Inflammatory macrophage treated with lipopolysaccharide for 1 hour (primary cell): ENCODE results near the gene CACNA1H.

Experiments used
- DNase-seq, 2 donors: peaks; one replicate each; pipeline ENCODE4 v3.0.0-alpha.2; 2020 to 2022

The CACNA1H gene

DNA sequence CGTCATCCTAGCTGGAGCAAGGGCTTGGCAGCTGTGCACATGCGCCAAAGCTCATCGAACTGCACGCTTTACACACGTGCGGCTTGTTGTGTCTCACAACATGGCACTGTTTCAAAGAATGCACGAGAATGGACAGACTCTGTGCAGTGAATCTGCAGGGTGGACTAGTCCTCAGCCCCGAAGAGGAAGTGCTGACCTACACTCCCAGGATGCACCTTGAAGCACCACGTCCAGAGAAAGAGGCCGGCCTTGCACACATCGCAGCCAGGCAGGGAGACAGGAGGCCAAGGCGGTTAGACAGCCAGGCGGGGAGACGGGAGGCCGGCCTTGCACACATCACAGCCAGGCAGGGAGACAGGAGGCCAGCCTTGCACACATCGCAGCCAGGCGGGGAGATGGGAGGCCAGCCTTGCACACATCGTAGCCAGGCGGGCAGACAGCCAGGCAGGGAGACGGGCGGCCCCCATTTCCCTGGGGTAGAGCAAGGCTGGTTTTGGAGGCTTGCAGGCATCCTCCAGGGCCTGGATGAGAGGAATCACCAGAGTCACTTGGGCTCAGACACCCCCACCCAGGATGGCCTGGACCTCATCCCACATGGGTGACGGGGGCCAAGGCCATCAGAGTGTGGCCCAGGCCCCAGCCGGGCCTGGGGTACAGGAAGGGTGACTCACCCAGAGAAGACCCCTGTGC lies 9.0 kb upstream of the CACNA1H start:
- no peak for DNase-seq

- no peak for DNase-seq
These were observed 8.2 kb upstream of the CACNA1H start for GRCh38 chr16:1144476-1145382.

GRCh38 chr16:1145383-1146100 lies 7.4 kb upstream of the CACNA1H start:
- no peak for DNase-seq

GRCh38 chr16:1146409-1146808 lies 6.5 kb upstream of the CACNA1H start:
- no peak for DNase-seq

DNA sequence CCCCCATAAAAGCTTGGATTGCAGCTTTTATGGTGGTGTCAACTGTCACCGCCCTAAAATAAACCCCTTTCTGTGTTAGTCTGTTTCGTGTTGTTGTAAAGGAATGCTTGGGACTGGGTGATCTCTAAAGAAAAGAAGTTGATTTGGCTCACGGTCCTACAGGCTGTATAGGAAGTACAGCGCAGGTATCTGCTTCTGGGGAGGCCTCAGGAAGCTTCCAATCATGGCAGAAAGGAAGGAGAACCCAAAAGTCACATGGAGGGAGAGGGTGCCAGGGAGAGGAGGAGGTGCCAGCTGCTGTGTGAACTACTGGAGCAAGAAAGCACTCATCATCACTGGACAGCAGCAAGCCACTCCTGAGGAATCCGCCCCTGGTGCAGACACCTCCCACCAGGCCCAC lies 5.9 kb upstream of the CACNA1H start:
- no peak for DNase-seq

- no peak for DNase-seq
These were observed 3.7 kb upstream of the CACNA1H start for GRCh38 chr16:1149101-1149636.

DNA sequence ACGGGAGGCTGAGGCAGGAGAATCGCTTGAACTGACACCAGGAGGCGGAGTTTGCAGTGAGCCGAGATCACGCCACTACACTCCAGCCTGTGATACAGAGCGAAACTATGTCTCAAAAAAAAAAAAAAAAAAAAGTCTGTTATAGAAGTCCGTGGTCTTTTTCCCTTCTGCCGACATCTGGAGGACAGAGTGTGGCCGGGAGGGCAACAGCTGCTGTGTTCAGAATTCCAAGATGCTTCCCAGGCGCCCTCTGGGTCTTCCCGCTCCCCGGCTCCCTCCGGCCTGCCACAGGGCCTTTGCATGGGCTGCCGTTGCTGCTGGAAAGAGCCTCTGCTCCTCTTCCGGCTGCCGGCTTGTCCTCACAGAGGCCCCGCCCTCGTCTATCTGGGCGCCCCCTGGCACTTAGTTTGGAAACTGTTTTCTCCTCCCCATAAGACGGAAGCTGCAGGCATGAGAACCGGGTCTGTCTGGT lies 2.4 kb upstream of the CACNA1H start:
- no peak for DNase-seq

DNA sequence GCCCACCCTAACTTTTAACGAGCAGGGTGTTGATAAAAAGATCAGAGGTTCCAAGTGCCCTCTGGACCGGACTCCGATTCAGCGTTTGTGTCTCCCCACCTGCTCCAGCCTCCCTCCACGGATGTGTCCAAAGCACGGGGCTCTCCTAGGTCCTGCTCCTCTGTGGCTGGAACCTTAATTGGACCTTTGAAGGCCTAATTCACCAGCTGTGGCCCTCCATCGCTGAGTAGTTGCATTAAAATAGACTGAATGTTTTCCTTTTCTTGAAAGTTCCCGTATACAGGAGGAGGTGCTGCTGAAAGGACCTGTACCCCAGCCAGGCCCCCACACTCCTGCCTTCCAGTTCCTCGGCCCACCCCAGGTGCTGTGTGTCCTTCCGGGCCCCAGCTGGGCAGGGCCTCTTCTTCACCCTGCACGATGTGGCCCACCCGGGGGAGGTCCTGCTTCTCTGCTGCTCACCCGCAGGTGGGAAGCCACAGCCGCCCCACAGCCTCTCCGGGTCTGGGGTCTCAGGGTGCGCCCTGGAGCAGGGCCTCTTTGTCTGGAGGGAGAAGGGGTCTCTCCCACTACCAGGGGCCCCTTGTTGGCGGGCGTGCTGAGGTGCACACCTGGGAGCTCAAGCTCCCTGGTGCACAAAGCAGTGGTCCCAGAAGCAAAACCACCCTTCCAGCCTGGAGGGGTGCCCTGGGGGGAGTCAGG lies 1.3 kb upstream of the CACNA1H start:
- DNase-seq = no peak

DNA sequence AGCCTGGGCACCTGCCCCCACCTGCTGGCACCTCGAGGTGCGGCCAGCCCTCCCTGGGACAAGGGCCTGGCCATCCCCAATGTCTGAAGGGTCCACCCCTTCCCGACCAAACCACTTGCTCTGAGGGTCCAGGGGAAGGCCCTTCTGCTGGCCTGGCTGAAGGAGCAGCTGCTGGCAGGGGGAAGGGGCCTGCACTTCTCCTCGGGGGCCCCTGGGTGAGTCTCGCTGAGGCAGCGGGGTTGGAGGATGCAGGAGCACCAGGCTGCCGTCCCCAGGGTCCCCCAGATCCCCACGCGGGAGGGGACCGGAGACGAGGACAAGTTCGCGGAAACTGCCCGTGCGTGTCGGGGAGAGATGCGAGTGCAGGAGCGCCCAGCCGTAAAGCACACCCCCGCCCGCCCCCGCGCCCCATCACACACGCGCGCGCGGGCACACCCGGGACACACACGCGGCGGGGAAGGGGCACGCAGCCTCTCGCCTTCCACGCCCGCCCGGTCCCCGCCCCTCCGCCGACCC lies 725 bp upstream of the CACNA1H start:
- no peak for DNase-seq

DNA sequence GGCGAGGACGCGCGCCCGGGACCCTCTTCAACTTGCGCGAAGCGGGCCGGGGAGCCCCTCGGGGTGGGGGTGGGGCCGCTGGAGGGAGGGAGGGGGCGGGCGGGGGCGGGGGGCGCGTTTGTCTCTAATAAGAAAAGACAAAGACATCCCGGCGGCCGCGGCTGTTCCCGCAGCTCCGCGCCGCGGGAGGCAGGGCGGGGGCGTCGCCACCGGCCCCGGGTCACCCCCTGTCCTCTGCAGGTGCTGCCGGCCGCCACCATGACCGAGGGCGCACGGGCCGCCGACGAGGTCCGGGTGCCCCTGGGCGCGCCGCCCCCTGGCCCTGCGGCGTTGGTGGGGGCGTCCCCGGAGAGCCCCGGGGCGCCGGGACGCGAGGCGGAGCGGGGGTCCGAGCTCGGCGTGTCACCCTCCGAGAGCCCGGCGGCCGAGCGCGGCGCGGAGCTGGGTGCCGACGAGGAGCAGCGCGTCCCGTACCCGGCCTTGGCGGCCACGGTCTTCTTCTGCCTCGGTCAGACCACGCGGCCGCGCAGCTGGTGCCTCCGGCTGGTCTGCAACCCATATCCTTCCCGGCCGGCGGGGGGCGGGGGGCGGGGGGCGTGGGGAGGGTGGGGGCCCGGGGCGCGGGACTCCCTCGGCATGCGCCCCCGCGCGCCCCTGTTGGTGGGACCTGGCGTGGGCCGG lies 714 bp downstream of the CACNA1H start:
- DNase-seq = no peak

DNA sequence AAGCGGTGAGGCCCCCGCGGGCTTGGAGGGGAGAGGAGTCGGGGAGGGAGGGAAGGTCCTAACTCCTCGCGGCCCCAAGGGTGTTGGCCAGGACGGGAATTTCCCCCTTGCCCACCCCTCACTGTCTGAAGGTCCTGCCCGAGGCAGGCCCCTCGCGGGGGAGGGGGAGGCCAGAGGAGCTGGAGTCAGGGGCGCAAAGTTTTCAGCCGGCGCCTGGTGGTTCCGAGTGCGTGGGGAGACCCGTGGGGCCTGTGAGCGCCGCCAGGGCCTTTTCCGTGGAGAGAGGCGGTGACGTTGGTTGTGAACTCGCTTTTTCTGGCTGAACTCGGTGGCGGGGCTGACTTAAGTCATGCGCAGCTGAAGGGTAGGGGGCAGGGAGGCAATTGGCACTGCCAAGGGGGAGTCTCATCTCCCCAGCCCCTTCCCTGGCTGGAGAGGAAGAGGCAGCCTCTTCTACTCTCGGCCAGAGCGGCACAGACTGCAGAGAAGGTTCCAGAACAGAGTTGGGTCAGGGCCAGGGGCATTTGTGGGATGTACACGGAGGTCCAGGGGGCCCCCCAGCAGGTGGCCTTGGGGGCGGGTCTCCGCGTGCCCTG lies 1.5 kb downstream of the CACNA1H start:
- DNase-seq = no peak

- DNase-seq = no peak
These were observed 2.0 kb downstream of the CACNA1H start for GRCh38 chr16:1154887-1155331.

DNA sequence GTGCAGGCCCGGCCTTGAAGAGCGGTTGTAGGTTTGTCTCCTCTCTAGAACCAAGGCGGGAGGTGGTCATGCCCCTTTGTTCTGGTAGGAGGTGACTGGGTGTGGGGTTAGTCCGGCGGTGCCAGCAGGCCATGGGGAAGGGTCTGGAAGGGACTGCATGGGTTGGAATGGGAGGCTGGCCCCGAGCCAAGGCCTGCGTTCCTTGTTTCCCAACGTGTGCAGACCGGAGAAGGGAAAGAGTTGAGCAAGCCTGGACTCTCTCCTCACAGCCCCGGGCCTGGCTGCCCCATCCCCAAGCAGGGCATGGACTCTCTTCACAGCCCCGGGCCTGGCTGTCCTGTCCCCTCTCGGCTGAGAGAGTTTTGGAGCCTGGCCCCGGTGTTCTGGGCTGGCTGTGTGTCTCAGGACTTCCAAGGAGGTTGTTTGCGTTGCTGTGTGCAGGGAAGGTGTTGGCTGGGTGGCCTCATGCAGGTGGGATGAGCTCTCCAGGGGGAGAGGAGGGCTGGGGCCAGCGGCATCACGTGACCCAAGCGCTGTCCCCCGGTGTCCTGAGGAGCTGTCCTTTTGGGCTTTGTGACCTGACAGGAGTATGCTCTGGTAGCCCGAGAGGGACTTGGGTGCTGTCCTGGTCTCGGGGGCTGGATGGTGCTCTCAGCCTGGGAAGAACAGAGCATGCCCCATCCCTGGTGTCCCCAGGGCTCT lies 2.6 kb downstream of the CACNA1H start:
- DNase-seq = no peak

GRCh38 chr16:1156055-1156982 lies 3.4 kb downstream of the CACNA1H start:
- no peak for DNase-seq

DNA sequence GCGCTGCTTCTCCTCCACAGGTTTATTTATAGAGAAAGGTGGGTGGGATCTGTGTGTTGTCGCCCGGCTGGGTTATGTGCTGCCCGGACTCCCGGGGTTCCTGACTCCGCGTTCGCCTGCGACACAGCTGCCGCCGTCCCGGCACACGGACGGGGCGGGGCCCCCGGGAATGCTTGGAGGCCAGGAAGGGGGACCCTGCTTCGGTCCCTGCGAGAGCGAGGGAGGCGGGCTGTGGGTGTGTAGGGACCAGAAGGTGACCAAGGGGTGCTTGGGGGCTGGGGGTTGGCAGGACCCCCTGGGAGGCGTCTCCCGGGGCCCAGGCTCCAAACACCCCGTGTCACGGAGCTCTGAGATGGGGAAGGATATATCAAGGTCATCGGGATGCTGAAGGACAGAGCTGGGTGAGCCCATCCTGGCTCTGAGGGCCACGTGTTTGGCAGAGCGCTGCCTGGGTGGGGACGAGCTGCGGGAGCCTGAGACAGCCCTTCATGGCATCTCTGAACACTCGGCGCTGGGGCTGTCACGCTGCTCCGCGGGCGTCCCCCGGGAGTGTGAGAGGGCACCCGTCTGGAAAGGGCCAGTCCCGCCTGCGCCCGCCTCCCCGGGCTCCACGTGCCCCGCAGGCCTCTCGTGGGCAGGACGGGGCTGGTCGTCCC lies 4.2 kb downstream of the CACNA1H start:
- no peak for DNase-seq

- no peak for DNase-seq
These were observed 4.9 kb downstream of the CACNA1H start for GRCh38 chr16:1157639-1158455.

DNA sequence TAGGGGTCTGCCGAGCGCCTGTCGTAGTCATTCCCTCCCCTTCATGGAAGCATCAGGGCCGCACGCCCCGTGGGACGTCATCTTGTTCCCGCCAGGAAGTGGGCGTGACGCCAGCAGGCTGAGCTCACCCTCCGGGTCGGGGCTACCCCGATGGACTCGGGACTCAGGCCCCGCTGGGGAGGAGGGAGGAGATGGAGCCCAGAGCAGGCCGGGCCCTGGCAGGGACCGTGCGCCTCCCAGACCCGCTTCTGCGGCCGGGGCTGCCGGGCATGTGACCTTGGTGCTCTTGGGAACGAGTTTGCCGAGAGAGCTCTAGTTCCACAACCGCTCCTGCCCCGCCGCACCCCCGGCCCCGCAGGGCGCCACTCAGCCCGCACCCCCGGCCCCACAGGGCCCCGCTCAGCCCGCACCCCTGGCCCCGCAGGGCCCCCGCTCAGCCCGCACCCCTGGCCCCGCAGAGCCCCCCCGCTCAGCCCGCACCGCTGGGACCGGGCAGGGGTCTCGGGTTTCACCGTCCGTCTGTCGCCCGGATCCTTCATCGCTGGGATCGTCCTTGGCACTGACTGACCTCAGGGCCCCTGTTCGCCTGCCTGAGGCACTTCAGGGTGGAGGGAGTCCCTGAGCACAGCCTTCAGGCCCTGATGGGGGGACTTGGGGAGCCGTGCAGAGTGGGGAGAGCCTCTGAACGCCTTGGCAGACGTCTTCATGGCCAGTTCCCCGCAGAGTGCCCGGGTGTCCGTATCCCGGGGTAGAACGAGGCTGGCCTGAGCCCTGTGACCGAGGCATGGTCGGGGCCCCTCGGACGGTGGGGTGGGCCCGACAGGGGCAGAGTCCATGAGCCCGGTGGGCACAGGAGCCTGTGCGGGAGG lies 5.8 kb downstream of the CACNA1H start:
- DNase-seq = no peak
